NB4 (cell line): ENCODE results near the gene SAMD4A.

Source experiments
- MAX ChIP-seq: IDR thresholded peaks from 2 replicates; pipeline ENCODE4 v1.6.1; 2011; ENCODE audit warnings: low read depth, low read length
- MYC ChIP-seq: IDR thresholded peaks from 2 replicates; pipeline ENCODE4 v1.6.1; 2011; ENCODE audit warnings: low read depth, low read length
- POLR2A ChIP-seq: IDR thresholded peaks from 2 replicates; pipeline ENCODE4 v1.6.1; 2011; ENCODE audit warnings: mild to moderate bottlenecking; ENCODE audit not compliant: insufficient read length; ENCODE audit errors: extremely low read depth
- TF ChIP-seq, protein P1 (sequence below): IDR thresholded peaks from one replicate; pipeline ENCODE4 v1.5.1; 2012; ENCODE audit warnings: low read depth, low read length

DNA sequence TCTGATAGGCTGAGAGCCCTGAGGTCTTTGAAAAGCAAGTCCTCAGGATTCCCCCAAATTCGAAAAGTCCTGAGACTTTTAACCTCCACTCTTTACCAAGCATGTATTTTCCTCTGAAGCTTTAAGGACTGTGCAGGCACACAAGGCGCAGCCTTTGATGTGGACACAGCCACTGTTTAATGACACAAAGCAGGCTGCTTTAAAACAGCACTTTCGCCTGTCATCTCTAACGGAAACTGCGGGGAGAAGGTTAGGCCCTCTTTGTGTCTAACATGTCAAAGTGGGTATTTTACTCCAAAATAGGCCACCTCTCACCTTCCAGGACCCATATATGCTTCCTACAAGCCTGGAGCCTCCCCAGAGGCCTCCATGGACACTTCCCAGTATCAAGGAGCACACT lies 176.5 kb downstream of the SAMD4A start:
- no peak for TF ChIP-seq MAX
- no peak for TF ChIP-seq POLR2A
- TF ChIP-seq, protein P1, sequence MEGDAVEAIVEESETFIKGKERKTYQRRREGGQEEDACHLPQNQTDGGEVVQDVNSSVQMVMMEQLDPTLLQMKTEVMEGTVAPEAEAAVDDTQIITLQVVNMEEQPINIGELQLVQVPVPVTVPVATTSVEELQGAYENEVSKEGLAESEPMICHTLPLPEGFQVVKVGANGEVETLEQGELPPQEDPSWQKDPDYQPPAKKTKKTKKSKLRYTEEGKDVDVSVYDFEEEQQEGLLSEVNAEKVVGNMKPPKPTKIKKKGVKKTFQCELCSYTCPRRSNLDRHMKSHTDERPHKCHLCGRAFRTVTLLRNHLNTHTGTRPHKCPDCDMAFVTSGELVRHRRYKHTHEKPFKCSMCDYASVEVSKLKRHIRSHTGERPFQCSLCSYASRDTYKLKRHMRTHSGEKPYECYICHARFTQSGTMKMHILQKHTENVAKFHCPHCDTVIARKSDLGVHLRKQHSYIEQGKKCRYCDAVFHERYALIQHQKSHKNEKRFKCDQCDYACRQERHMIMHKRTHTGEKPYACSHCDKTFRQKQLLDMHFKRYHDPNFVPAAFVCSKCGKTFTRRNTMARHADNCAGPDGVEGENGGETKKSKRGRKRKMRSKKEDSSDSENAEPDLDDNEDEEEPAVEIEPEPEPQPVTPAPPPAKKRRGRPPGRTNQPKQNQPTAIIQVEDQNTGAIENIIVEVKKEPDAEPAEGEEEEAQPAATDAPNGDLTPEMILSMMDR = no peak
- no peak for TF ChIP-seq MYC
